Pancreas (tissue), 10 donors: ENCODE data around the gene TAF15. TPM values are rescaled to one million over a fixed set of nuclear protein-coding genes. Genes with fewer than 3 reads are reported as not detected.

Experiments
- ATAC-seq, 4 donors: fragments of 200-7000 bp; cut with Tn5 transposase; one replicate each; pipeline versions ENCODE4 v1.8.0 to v1.9.1; 2020; ENCODE audit warnings: mild to moderate bottlenecking in 4 of 4, moderate library complexity in 4 of 4
- DNase-seq, 6 donors: peaks; one replicate each; pipeline ENCODE4 v3.0.0-alpha.2; 2020
- FAIRE-seq: peaks from 2 replicates; lab custom pipeline; 2012; peaks lifted over from hg19 to GRCh38; lab: Jason Lieb, UNC
- H3K27ac ChIP-seq, 4 donors: fragments of 200-600 bp; sonication (generic); 1 replicate in 3 of 4; 2 replicates in 1 of 4; pipeline versions ENCODE4 v1.5.0 to v1.8.0; 2020
- H3K27me3 ChIP-seq, 4 donors: fragments of 200-600 bp; one replicate each; pipeline ENCODE4 v1.8.0; 2021
- H3K36me3 ChIP-seq, 3 donors: fragments of 200-600 bp; sonication (generic) in 1 of 3; one replicate each; pipeline versions ENCODE4 v1.5.0 to v1.8.0; 2020 to 2021
- H3K4me1 ChIP-seq, 3 donors: fragments of 200-600 bp; one replicate each; pipeline ENCODE4 v1.8.0; 2021
- H3K4me3 ChIP-seq, 4 donors: fragments of 200-600 bp; sonication (generic) in 2 of 4; one replicate each; pipeline versions ENCODE4 v1.5.0 to v1.8.0; 2020 to 2021
- H3K9me3 ChIP-seq, 4 donors: fragments of 200-600 bp; one replicate each; pipeline ENCODE4 v1.8.0; 2021
- CTCF ChIP-seq, 4 donors: fragments of 200-600 bp; sonication (generic) in 3 of 4; IDR thresholded peaks; one replicate each; pipeline versions ENCODE4 v1.5.0 to v1.8.0; 2021; ENCODE audit warnings: antibody characterized with exemption in 4 of 4
- WGBS, 2 donors: extraction: QIAGEN DNeasy Blood & Tissue Kit; methylation state at CpG; one replicate each; pipeline ENCODE4 v1.1.7; 2013; 5-methylcytosine and 5-hydroxymethylcytosine counted together
- intact Hi-C, 3 donors: fragments of 100-400 bp; cut with DNase I; formaldehyde crosslinking; loops; one replicate each; pipeline versions ENCODE4 v1.11.1 to v1.14.2; 2022
- polyA plus RNA-seq, 2 donors: library from polyadenylated mRNA; stranded (reverse); fragments of 200-250 nt; gene quantifications; one replicate each; pipeline ENCODE4 v1.2.3, GENCODE V29; 2013
- total RNA-seq, 6 donors: library from RNA; stranded (reverse); fragmentation: NEBNext Ultra II Directional in 4 of 6; extraction: Animal tissue kit (Norgen Biotek cat#: 25700) in 4 of 6; gene quantifications; one replicate each; pipeline versions ENCODE4 v1.2.1 to v1.2.4, GENCODE V29; 2021 to 2023
- donor health status: healthy with polysubstance abuse.
- donor health status: DM: no; HTN: no; CAD: no; lungs with moderate emphysema.
- donor health status: DM: no; HTN: no; CAD: no.
- donor health status: control.
- donor health status: control.
- donor health status: Bipolar disorder and iron deficiency.
- donor health status: DM: yes; HTN: yes; CAD: no.
- donor health status: DM: no; HTN: no; CAD: no.
- donor health status: DM: no; HTN: no; CAD: no.
- donor health status: DM: yes; HTN: yes; CAD: no.

Gene TAF15
- total and polyA plus RNA-seq, 8 donors = 62.9 to 88.1 (median 73.9) TPM

GRCh38 chr17:35780950-35781349, 28.3 kb upstream of the TAF15 start:
- DNase-seq = no peak
- FAIRE-seq = no peak
- intact Hi-C loops = no loop called here
- Histone ChIP-seq H3K27ac (no peak overlapping the region), H3K27me3 (no peaks in the 10 kb centered on the region), H3K4me1 (peaks cover 8 to 22% (median 8%) of the 10 kb centered on the region in 3 donors), H3K36me3 (no peaks in the 10 kb centered on the region), H3K4me3 (no peak overlapping the region), H3K9me3 (no peaks in the 10 kb centered on the region)
- TF ChIP-seq CTCF (IDR thresholded peaks at IDR 0.05) = no peak
- WGBS, 2 donors = 82 to 89% methylated on average over 3 of the region's 3 CpGs
- ATAC-seq = no peak

GRCh38 chr17:35784895-35785294, 24.4 kb upstream of the TAF15 start:
- no peak overlapping the region for H3K27ac ChIP-seq
- peak in 1 of 4 donors; percentile 5 for ATAC-seq

GRCh38 chr17:35786941-35787432, 22.3 kb upstream of the TAF15 start:
- Histone ChIP-seq H3K4me3 (no peak overlapping the region), H3K27ac (no peak overlapping the region), H3K36me3 (no peaks in the 10 kb centered on the region), H3K9me3 (no peaks in the 10 kb centered on the region), H3K27me3 (no peaks in the 10 kb centered on the region), H3K4me1 (peaks cover 8 to 22% (median 8%) of the 10 kb centered on the region in 3 donors)
- no peak for FAIRE-seq
- DNase-seq = no peak
- intact Hi-C loops = no loop called here
- ATAC-seq = no peak
- 66 to 80% methylated on average over 3 of the region's 3 CpGs for WGBS, 2 donors
- TF ChIP-seq CTCF (IDR thresholded peaks at IDR 0.05) = no peak

More at GRCh38 chr17:35784895-35785294, 24.4 kb upstream of the TAF15 start:
- FAIRE-seq (no peak), DNase-seq (no peak)
- Histone ChIP-seq H3K27me3 (no peaks in the 10 kb centered on the region), H3K4me1 (peaks cover 8 to 22% (median 8%) of the 10 kb centered on the region in 3 donors), H3K36me3 (no peaks in the 10 kb centered on the region), H3K9me3 (no peaks in the 10 kb centered on the region), H3K4me3 (no peak overlapping the region)
- no peak for TF ChIP-seq CTCF (IDR thresholded peaks at IDR 0.05)
- intact Hi-C loops = no loop called here
- WGBS, 2 donors = 92 to 94% methylated on average over 2 of the region's 2 CpGs

GRCh38 chr17:35788477-35789368, 20.6 kb upstream of the TAF15 start:
- Histone ChIP-seq H3K27ac (no peak overlapping the region), H3K9me3 (no peaks in the 10 kb centered on the region), H3K4me1 (peaks cover 4 to 7% (median 7%) of the 10 kb centered on the region in 3 donors), H3K27me3 (no peaks in the 10 kb centered on the region), H3K4me3 (no peak overlapping the region), H3K36me3 (no peaks in the 10 kb centered on the region)
- intact Hi-C loops = no loop called here
- 55 to 60% methylated on average over 2 of the region's 2 CpGs for WGBS, 2 donors
- TF ChIP-seq CTCF (IDR thresholded peaks at IDR 0.05) = no peak
- ATAC-seq (peak in 3 of 4 donors; percentile 55 to 73 (median 59)), DNase-seq (no peak), FAIRE-seq (no peak)

GRCh38 chr17:35790841-35791240, 18.4 kb upstream of the TAF15 start:
- 90 to 96% methylated on average over 3 of the region's 3 CpGs for WGBS, 2 donors
- Histone ChIP-seq H3K36me3 (no peaks in the 10 kb centered on the region), H3K4me3 (no peak overlapping the region), H3K9me3 (no peaks in the 10 kb centered on the region), H3K4me1 (no peaks in the 10 kb centered on the region), H3K27me3 (no peaks in the 10 kb centered on the region), H3K27ac (no peak overlapping the region)
- intact Hi-C loops = no loop called here
- no peak for DNase-seq
- FAIRE-seq = no peak
- TF ChIP-seq CTCF (IDR thresholded peaks at IDR 0.05) = no peak
- ATAC-seq = no peak
